Amniotic epithelial cell (primary cell): ENCODE results near the gene LRRC56.

Source experiments
- DNase-seq: peaks from one replicate; pipeline ENCODE4 v3.0.0-alpha.2; 2010; ENCODE audit warnings: low read depth

LRRC56 gene

DNA sequence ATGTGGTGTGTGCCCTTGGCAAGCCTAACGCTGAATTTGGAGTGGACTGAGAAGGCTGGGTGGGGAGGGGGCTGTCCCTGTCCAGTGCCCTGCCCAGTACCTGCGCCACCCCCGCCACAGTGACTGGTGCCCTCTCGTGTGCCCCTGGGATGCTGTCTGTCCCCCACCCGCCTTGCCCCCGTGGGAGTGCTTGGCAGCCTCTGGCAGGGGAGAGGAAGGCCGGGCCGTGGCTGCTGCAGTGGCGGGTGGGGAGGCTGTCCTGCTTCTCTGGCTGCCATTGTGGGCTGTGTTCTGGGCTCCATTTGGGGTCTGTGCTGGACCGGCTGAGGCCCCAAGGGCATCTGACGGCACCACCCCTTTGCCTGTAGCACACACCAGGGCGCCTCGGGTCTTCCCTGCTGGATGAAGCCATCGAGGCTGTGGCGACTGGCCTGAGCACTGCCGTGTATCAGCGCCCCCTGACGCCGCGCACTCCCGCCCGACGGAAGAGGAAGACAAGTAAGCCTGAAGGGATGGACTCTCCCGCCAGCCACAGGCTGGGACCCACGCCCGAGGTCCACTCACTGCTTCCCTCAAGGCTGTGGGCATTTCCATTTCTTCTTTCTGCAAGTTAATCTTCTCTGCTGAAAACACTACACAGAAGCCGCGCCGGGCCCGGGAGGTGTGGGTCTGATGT, 60.8 kb downstream of the LRRC56 start:
- DNase-seq = no peak

DNA sequence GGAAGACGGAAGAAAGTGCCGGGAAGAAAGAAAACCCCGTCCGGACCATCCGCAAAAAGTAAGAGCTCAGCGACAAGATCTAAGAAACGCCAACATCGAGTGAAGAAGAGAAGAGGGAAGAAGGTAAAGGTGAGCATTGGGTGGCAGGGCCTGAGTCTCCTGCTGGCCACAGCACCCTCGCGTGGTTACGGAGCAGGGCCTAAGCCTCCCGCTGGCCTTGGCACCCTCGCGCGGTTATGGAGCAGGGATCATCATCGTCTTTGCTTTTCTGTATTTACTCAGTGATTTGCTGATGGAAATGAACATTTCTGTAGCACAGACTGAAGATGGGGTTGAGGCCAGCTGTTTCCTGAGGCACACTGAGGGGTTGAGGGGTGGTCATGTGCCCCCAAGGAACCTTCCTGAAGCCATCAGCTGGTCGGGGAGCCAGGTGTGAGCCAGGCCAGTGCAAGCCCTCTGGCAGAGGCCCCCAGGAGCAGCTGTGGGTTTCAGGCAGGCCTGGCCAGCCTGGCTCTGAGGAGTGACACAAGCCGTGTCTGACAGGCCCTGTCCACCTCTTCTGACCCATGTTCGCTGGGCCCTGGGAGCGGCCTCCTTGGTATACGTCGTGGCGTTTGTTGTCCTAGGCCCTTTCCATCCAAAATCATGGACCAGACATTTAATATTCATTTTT, 64.4 kb downstream of the LRRC56 start:
- no peak for DNase-seq

DNA sequence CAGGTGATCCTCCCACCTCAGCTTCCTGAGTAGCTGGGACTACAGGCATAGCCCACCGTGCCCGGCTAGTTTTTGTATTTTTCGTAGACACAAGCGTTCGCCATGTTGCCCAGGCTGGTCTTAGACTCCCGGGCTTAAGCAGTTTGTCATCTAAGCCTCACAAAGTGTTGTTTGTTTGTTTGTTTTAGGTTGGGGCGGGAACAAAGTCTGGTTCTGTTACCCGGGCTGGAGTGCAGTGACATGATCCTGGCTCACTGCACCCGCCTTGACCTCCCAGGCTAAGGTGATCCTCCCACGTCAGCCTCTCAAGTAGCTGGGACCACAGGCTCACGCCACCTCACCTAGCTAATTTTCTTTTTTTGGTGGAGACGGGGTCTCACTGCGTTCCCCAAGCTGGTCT, 65.8 kb downstream of the LRRC56 start:
- no peak for DNase-seq
